Measurements from ENCODE around the gene IQSEC1. TPM values are rescaled to one million over a fixed set of nuclear protein-coding genes. Genes with fewer than 3 reads are reported as not detected.

IQSEC1 gene
- total and polyA plus RNA-seq, 10 of the 15 experiments (the other 5 are each of a cell fraction or from before 2014, with no cell fraction given) = 0.92 to 55.2 (median 8.5) TPM

DNA sequence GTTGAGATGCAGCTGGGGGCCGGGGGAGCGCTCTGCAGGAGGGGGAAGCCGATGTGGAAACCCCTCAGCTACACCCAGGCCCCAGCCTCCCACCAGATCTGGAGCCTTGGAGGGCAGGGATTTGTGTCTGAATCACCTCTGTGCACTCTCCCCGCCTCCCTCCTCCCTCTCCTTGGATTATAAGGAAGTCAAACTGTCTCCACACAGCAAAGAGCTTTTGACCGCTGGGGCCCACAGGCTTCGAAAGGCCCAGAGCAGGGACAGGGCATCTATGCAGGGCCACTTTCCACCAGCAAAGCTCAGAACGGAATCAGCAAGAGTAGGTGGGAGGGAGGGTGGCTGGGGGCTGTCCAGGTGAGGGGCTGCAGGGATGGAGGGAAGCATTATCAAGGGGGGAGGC lies 68.9 kb downstream of the IQSEC1 start (continued):
- TF ChIP-seq MLLT1 (IDR thresholded peaks at IDR 0.05) (no peak), SPI1 (IDR thresholded peaks at IDR 0.05; ENCODE audit: borderline replicate concordance, insufficient read depth, low read depth, low read length) (no peak), SUZ12 (IDR thresholded peaks at IDR 0.05; ENCODE audit: unreplicated experiment) (no peak), ZNF687 (IDR thresholded peaks at IDR 0.05) (no peak), SREBF2 (IDR thresholded peaks at IDR 0.05; ENCODE audit: low read length) (no peak), RUNX3 (IDR thresholded peaks at IDR 0.05; ENCODE audit: low read length) (no peak), ATF2 (IDR thresholded peaks at IDR 0.05; ENCODE audit: low read length) (no peak), FOXK2 (IDR thresholded peaks at IDR 0.05) (no peak), CBX3 (IDR thresholded peaks at IDR 0.05; ENCODE audit: borderline replicate concordance, low read depth) (no peak), IKZF2 (IDR thresholded peaks at IDR 0.05) (no peak)

All from GM12878 (cell line).